ENCODE data around the gene TRIM54.
"Not testable (repeated sequence)": the region's sequence is repeated elsewhere in the genome, so short reads cannot be mapped to it uniquely, and the experiment has no call there.

TRIM54 gene

GRCh38 chr2:27315122-27315521, 32.9 kb downstream of the TRIM54 start:
- no peak for DNase-seq (ENCODE audit: low spot score)
- in situ Hi-C loops (cut with MboI; ENCODE audit: low sequenced_read_pairs, unreplicated experiment): no loop called here
- no peak for TF ChIP-seq CTCF (IDR thresholded peaks at IDR 0.05; ENCODE audit: borderline replicate concordance, control extremely low read depth, extremely low read depth, insufficient read depth, missing control alignments)

- no peak for TF ChIP-seq CTCF (IDR thresholded peaks at IDR 0.05; ENCODE audit: borderline replicate concordance, control extremely low read depth, extremely low read depth, insufficient read depth, missing control alignments)
- no peak for DNase-seq (ENCODE audit: low spot score)
- in situ Hi-C loops (cut with MboI; ENCODE audit: low sequenced_read_pairs, unreplicated experiment): no loop called here
Observed at GRCh38 chr2:27316655-27317412, 34.6 kb downstream of the TRIM54 start.

- DNase-seq (ENCODE audit: low spot score): not testable (repeated sequence)
Observed at GRCh38 chr2:27319839-27320238, 37.6 kb downstream of the TRIM54 start.

GRCh38 chr2:27320958-27321543, 38.8 kb downstream of the TRIM54 start:
- TF ChIP-seq CTCF (IDR thresholded peaks at IDR 0.05; ENCODE audit: borderline replicate concordance, control extremely low read depth, extremely low read depth, insufficient read depth, missing control alignments): no peak
- in situ Hi-C loops (cut with MboI; ENCODE audit: low sequenced_read_pairs, unreplicated experiment): no loop called here
- no peak for DNase-seq (ENCODE audit: low spot score)

More at GRCh38 chr2:27319839-27320238, 37.6 kb downstream of the TRIM54 start:
- in situ Hi-C loops (cut with MboI; ENCODE audit: low sequenced_read_pairs, unreplicated experiment): not testable (repeated sequence)

- DNase-seq (ENCODE audit: low spot score): peak; percentile 47
- in situ Hi-C loops (cut with MboI; ENCODE audit: low sequenced_read_pairs, unreplicated experiment): no loop called here
- no peak for TF ChIP-seq CTCF (IDR thresholded peaks at IDR 0.05; ENCODE audit: borderline replicate concordance, control extremely low read depth, extremely low read depth, insufficient read depth, missing control alignments)
Observed at GRCh38 chr2:27322301-27322765, 40.1 kb downstream of the TRIM54 start.

GRCh38 chr2:27322766-27323595, 40.8 kb downstream of the TRIM54 start, which contains the start of gene MPV17:
TSS of gene MPV17 (minus strand) at chr2:27323097. CDS start at chr2:27322517, 580 bp downstream.
- in situ Hi-C loops (cut with MboI; ENCODE audit: low sequenced_read_pairs, unreplicated experiment): no loop called here
- TF ChIP-seq CTCF (IDR thresholded peaks at IDR 0.05; ENCODE audit: borderline replicate concordance, control extremely low read depth, extremely low read depth, insufficient read depth, missing control alignments): no peak
- DNase-seq (ENCODE audit: low spot score): peak; percentile 96
